HL-60 (cell line): ENCODE measurements around the gene TPT1.

Source experiments
- DNase-seq, 2 experiments: peaks; one replicate each; pipeline ENCODE4 v3.0.0-alpha.2; 2010 to 2020; ENCODE audit warnings: low read depth in 1 of 2, low spot score in 1 of 2
- H3K27ac ChIP-seq: fragments of 250-450 bp; sonication (Bioruptor Pico); replicated peaks from 2 replicates; pipeline ENCODE4 v1.5.1; 2020; ENCODE audit warnings: mild to moderate bottlenecking, moderate library complexity
- H3K27me3 ChIP-seq: fragments of 250-450 bp; sonication (Bioruptor Pico); 2 replicates; pipeline ENCODE4 v1.5.1; 2021; ENCODE audit warnings: mild to moderate bottlenecking, moderate library complexity; ENCODE audit not compliant: insufficient read depth, poor library complexity, severe bottlenecking
- H3K4me3 ChIP-seq: replicated peaks from 2 replicates; pipeline ENCODE4 v1.5.1; 2011; ENCODE audit warnings: mild to moderate bottlenecking, control low read depth, low read length; ENCODE audit not compliant: insufficient read depth
- GABPA ChIP-seq: IDR thresholded peaks from 2 replicates; pipeline ENCODE4 v1.6.1; 2012; ENCODE audit warnings: low read depth
- POLR2AphosphoS5 ChIP-seq: IDR thresholded peaks from 2 replicates; pipeline ENCODE4 v1.6.1; 2012; ENCODE audit warnings: low read depth
- REST ChIP-seq: IDR thresholded peaks from 2 replicates; pipeline ENCODE4 v1.6.1; 2012; ENCODE audit warnings: low read depth; ENCODE audit not compliant: insufficient replicate concordance
- SPI1 ChIP-seq: IDR thresholded peaks from 2 replicates; pipeline ENCODE4 v1.6.1; 2012; ENCODE audit warnings: low read depth, mild to moderate bottlenecking, borderline replicate concordance
- TF ChIP-seq, protein P1 (sequence below): IDR thresholded peaks from one replicate; pipeline ENCODE4 v1.5.1; 2011; ENCODE audit warnings: low read length, control low read depth, inconsistent platforms; ENCODE audit not compliant: insufficient read depth

Gene TPT1

DNA sequence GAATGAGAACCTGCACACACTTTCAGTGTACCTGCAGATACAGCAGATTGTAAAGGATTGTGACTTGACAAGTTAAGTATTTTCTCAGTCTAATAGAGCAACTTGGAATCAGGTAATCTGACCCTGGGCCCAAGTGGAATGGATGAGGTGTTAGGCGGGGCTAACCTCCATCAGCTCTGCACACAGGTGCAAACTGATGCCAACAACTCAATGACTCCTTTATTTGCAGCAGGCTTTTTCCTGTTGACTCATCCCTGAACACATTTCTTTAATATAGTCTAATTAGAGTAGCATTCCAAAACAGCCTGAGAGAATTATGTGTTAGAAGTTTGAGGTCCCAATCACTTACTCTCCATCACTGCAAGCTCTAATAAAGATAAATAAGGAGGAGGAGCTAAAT lies 48.8 kb downstream of the TPT1 start:
- no peaks in the 10 kb centered on the region for H3K27me3 ChIP-seq
- TF ChIP-seq, protein P1, sequence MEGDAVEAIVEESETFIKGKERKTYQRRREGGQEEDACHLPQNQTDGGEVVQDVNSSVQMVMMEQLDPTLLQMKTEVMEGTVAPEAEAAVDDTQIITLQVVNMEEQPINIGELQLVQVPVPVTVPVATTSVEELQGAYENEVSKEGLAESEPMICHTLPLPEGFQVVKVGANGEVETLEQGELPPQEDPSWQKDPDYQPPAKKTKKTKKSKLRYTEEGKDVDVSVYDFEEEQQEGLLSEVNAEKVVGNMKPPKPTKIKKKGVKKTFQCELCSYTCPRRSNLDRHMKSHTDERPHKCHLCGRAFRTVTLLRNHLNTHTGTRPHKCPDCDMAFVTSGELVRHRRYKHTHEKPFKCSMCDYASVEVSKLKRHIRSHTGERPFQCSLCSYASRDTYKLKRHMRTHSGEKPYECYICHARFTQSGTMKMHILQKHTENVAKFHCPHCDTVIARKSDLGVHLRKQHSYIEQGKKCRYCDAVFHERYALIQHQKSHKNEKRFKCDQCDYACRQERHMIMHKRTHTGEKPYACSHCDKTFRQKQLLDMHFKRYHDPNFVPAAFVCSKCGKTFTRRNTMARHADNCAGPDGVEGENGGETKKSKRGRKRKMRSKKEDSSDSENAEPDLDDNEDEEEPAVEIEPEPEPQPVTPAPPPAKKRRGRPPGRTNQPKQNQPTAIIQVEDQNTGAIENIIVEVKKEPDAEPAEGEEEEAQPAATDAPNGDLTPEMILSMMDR = no peak
- no peak for TF ChIP-seq GABPA
- TF ChIP-seq SPI1 = no peak
- no peak for TF ChIP-seq REST
- no peak for TF ChIP-seq POLR2AphosphoS5
- no peak overlapping the region for H3K27ac ChIP-seq
- H3K4me3 ChIP-seq = no peak overlapping the region
- no peak for DNase-seq

GRCh38 chr13:45289936-45290563 lies 50.9 kb downstream of the TPT1 start:
- no peak overlapping the region for H3K27ac ChIP-seq
- no peaks in the 10 kb centered on the region for H3K27me3 ChIP-seq
- TF ChIP-seq GABPA = no peak
- TF ChIP-seq SPI1 = no peak
- TF ChIP-seq, protein P1 = no peak
- no peak for TF ChIP-seq POLR2AphosphoS5
- no peak for TF ChIP-seq REST
- DNase-seq = no peak
- H3K4me3 ChIP-seq = no peak overlapping the region
